Measurements from ENCODE around the gene CD99L2. TPM values are rescaled to one million over a fixed set of nuclear protein-coding genes. Genes with fewer than 3 reads are reported as not detected.

CD99L2 gene
- total RNA-seq, 2 donors from 2014 or later: 11.3 to 18.7 TPM

DNA sequence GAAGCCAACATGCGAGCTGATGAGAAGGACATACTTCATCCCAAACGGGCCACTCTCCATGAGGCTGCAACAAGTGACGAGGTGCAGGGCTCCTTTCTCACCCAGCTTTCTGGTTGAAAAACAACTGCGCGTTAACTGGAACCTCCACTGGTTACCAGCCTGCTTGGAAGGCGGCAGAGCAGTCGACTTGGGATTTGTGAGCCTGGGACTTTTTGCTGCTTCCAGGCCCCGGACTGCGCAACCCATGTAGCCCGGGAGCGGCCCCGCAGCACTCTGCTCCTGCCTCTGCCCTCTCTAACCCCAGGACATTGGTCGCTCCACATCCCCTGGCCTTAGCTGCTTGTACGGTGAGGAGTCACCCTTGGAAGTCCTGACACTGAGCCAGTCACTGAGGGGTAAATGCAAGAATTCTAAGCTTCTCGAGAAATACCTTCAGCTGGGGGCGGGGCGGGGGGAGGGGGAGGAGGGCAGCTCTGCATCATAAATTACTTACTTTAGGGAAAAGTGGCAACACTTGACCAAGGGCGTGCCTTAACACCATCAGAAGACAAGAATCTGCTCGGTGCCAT is 132.6 kb downstream of the CD99L2 start:
- peak; percentile 61 for DNase-seq
- peaks cover 31% of the 10 kb centered on the region for H3K36me3 Mint-ChIP-seq (ENCODE audit: low read depth)
- Histone ChIP-seq H3K27me3 (ENCODE audit: control insufficient read depth, insufficient read depth, low read length, poor library complexity, severe bottlenecking) (no peaks in the 10 kb centered on the region), H3K4me1 (ENCODE audit: control insufficient read depth, insufficient read depth, low read length) (no peaks in the 10 kb centered on the region), H3K27ac (ENCODE audit: low read depth, low read length) (no peak overlapping the region), H3K9me3 (ENCODE audit: control insufficient read depth, low read length) (no peaks in the 10 kb centered on the region), H3K4me3 (ENCODE audit: low read length) (no peak overlapping the region), H3K9ac (ENCODE audit: extremely low read depth, low read length, poor library complexity, severe bottlenecking) (no peak overlapping the region), H3K36me3 (ENCODE audit: control insufficient read depth, insufficient read depth, low read length) (no peaks in the 10 kb centered on the region)
- TF ChIP-seq, protein P1, sequence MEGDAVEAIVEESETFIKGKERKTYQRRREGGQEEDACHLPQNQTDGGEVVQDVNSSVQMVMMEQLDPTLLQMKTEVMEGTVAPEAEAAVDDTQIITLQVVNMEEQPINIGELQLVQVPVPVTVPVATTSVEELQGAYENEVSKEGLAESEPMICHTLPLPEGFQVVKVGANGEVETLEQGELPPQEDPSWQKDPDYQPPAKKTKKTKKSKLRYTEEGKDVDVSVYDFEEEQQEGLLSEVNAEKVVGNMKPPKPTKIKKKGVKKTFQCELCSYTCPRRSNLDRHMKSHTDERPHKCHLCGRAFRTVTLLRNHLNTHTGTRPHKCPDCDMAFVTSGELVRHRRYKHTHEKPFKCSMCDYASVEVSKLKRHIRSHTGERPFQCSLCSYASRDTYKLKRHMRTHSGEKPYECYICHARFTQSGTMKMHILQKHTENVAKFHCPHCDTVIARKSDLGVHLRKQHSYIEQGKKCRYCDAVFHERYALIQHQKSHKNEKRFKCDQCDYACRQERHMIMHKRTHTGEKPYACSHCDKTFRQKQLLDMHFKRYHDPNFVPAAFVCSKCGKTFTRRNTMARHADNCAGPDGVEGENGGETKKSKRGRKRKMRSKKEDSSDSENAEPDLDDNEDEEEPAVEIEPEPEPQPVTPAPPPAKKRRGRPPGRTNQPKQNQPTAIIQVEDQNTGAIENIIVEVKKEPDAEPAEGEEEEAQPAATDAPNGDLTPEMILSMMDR (conservative IDR thresholded peaks at IDR 0.05): no peak
- H3K4me3 Mint-ChIP-seq: no peak overlapping the region
- peaks cover 3% of the 10 kb centered on the region for H3K4me1 Mint-ChIP-seq
- 88 to 100% methylated on average over 2 to 17 of the region's 19 CpGs for WGBS, 2 experiments (ENCODE audit: insufficient coverage in 1 of 2, insufficient read length in 1 of 2)
- H3K27me3 Mint-ChIP-seq (ENCODE audit: insufficient read depth): peaks cover 1% of the 10 kb centered on the region
- H3K9me3 Mint-ChIP-seq: peaks cover 2% of the 10 kb centered on the region
- H3K27ac Mint-ChIP-seq: peak overlapping the region; percentile 50

DNA sequence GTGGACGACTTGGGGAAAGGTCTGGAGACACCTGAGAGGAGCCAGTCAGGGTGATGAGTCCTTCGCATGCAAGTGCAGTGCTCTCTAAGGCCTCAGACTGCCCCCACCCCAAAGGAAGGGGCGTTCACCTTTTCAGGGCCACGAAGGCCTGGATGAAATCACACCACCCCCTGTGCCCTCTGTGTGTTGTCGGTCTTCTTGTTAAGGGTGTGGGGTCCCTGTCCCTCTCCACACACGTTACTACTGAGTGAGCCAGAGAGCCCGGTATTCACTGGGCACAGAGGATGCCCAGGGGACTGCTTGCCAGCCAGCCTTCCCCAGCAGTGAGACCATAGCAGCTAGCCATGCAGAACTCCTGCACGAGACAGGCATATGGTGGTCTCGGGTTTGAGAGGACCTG is 133.2 kb downstream of the CD99L2 start:
- peak overlapping the region; percentile 64 for H3K27ac Mint-ChIP-seq
- H3K4me3 Mint-ChIP-seq: no peak overlapping the region
- peaks cover 2% of the 10 kb centered on the region for H3K9me3 Mint-ChIP-seq
- H3K9ac ChIP-seq (ENCODE audit: extremely low read depth, low read length, poor library complexity, severe bottlenecking): no peak overlapping the region
- peaks cover 2% of the 10 kb centered on the region for H3K27me3 Mint-ChIP-seq (ENCODE audit: insufficient read depth)
- H3K4me3 ChIP-seq (ENCODE audit: low read length): no peak overlapping the region
- TF ChIP-seq, protein P1 (conservative IDR thresholded peaks at IDR 0.05): no peak
- 97% methylated on average over 9 of the region's 9 CpGs; no CpG with 5 or more reads in 1 of the 2 experiments for WGBS, 2 experiments (ENCODE audit: insufficient coverage in 1 of 2, insufficient read length in 1 of 2)
- H3K9me3 ChIP-seq (ENCODE audit: control insufficient read depth, low read length): no peaks in the 10 kb centered on the region
- H3K27ac ChIP-seq (ENCODE audit: low read depth, low read length): no peak overlapping the region
- peaks cover 31% of the 10 kb centered on the region for H3K36me3 Mint-ChIP-seq (ENCODE audit: low read depth)
- DNase-seq: peak; percentile 36
- no peaks in the 10 kb centered on the region for H3K4me1 ChIP-seq (ENCODE audit: control insufficient read depth, insufficient read depth, low read length)
- peaks cover 3% of the 10 kb centered on the region for H3K4me1 Mint-ChIP-seq
- H3K36me3 ChIP-seq (ENCODE audit: control insufficient read depth, insufficient read depth, low read length): no peaks in the 10 kb centered on the region
- no peaks in the 10 kb centered on the region for H3K27me3 ChIP-seq (ENCODE audit: control insufficient read depth, insufficient read depth, low read length, poor library complexity, severe bottlenecking)

DNA sequence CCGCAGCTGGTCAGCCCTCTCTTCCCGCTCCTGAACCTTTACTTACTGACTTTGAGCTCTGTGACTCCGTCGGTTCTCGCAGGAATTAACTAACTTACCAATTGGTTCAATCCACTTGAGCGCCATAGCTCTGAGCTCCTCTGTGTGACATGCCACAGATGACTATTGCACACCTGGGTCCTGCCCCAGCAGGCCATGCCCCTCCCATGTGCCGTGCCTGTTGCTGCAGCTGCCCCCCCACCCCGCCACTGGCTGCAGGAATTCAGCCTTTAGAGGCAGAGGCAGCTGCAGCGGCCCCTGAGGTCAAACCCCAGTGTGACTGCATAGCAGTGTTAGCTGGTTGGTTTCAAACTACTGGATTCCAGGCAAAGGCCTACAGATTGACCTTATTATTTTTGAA is 134.7 kb downstream of the CD99L2 start:
- WGBS, 2 experiments (ENCODE audit: insufficient coverage in 1 of 2, insufficient read length in 1 of 2): 86% methylated on average over 9 of the region's 9 CpGs; no CpG with 5 or more reads in 1 of the 2 experiments
- Mint-ChIP-seq H3K27ac (no peak overlapping the region), H3K4me3 (no peak overlapping the region), H3K9me3 (peaks cover 4% of the 10 kb centered on the region), H3K27me3 (ENCODE audit: insufficient read depth) (peaks cover 2% of the 10 kb centered on the region), H3K4me1 (peaks cover 3% of the 10 kb centered on the region), H3K36me3 (ENCODE audit: low read depth) (peaks cover 31% of the 10 kb centered on the region)
- Histone ChIP-seq H3K9ac (ENCODE audit: extremely low read depth, low read length, poor library complexity, severe bottlenecking) (no peak overlapping the region), H3K4me1 (ENCODE audit: control insufficient read depth, insufficient read depth, low read length) (no peaks in the 10 kb centered on the region), H3K36me3 (ENCODE audit: control insufficient read depth, insufficient read depth, low read length) (no peaks in the 10 kb centered on the region), H3K4me3 (ENCODE audit: low read length) (no peak overlapping the region), H3K27ac (ENCODE audit: low read depth, low read length) (no peak overlapping the region), H3K9me3 (ENCODE audit: control insufficient read depth, low read length) (no peaks in the 10 kb centered on the region), H3K27me3 (ENCODE audit: control insufficient read depth, insufficient read depth, low read length, poor library complexity, severe bottlenecking) (no peaks in the 10 kb centered on the region)
- TF ChIP-seq, protein P1 (conservative IDR thresholded peaks at IDR 0.05): no peak
- peak; percentile 57 for DNase-seq

Data from endodermal cell (in vitro differentiated cells).